NCI-H1105 (cell line): ENCODE data around the gene RETN.

ENCODE experiments used
- DNase-seq: peaks from one replicate; lab custom pipeline; 2025; lab: John Stamatoyannopoulos, UW

Gene RETN, protein sequence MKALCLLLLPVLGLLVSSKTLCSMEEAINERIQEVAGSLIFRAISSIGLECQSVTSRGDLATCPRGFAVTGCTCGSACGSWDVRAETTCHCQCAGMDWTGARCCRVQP

DNA sequence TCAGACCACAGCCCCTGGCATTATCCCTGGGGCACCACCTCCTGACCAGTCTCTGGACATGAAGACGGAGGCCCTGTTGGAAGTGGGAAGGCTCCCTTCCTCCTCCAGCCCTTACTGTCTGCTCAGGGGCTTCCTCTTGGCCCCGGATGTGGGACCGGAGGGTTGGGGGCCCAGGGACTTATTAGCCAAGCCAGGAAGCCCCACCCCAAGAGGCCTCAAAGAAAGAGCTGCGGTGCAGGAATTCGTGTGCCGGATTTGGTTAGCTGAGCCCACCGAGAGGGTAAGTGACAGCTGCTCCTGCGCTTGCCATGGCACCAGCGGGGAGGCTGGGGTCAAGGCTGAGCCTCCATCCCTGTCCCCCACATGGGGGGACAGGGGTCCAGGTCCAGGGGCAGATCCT, at the start of gene RETN:
Gene RETN (plus strand): TSS at position 208 of the 400 bp plus-strand sequence. CDS start 278 bp downstream, outside the sequence.
- no peak for DNase-seq

DNA sequence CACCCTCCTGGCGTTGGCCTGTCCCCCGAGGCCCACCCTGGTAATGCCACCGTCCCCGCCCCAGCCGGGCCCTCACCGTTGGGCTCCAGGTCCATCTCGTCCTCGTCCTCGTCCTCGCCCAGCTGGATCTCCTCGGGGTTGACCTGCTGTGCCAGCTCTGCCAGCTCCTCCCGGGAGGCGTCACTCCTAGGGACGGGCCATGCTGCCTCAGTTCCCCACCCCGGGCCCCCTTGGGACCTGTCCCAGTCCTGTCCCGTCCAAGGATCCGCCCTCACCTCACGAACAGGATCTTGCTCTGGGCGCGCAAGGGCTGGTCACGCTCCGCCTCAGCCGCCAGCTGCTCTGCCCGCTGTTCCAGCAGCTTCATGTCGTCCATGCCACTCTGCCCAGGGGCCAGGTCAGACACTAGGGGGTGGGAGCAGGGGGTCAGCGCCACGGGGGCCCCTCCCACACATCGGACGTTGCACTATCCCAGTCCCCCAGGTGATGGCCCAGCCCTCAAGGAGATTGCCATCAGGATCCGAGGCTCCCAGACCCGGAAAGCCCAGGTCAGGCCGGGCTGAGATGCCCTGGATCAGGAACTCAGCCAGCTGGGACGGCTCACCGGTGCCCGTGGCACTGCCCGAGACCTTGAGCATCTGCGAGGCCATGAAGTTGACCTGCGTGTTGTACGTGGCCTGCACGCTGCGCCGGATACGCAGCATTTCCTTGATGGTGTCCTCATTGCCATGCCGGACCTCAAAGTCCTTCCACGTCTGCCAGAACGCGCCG, 49.0 kb upstream of the RETN start:
- DNase-seq = no peak

DNA sequence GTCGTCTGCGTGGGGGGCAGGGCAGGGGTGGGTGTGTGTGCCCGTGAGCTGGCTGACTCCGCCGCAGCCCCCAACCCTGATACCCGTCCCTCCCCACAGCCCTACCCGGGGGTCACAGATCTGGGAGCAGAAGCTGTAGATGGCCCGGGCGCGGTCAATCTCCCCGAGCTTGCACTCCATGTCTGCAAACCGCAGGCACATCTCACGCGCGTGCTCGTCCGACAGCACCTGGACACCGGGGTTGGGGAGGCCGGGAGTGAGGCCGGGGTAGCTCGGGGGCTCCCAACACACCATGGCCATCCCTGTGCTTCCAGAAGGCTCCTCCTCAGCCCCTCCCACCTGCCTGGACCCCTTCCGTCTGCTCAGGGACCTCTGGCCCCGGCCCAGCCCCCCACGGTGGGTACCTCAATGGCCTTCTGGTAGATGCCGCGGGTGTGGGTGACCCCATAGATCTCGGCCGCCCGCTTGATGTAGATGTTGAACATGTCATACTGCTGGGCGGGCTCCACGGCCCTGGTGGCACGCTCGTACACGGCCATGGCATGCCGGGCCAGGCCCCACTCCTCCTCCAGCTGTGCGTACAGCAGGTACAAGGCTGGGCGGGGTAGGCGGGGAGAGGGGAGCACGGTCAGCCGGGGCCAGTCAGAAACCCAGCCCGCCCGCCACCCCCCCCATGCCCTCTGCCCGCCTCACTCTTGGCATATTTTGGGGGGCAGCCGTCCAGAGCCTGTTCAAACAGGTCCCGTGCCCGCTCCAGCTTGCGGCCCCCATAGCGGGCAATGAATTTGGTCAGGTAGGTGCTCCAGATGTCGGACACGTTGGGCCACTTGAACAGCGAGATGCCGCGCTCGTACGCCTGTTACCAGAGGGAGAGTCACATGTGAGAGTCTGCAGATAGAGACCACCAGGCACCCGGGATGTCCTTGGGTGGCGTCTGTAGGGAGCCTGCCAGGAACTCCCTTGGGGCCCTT, 48.1 kb upstream of the RETN start:
- DNase-seq = no peak

DNA sequence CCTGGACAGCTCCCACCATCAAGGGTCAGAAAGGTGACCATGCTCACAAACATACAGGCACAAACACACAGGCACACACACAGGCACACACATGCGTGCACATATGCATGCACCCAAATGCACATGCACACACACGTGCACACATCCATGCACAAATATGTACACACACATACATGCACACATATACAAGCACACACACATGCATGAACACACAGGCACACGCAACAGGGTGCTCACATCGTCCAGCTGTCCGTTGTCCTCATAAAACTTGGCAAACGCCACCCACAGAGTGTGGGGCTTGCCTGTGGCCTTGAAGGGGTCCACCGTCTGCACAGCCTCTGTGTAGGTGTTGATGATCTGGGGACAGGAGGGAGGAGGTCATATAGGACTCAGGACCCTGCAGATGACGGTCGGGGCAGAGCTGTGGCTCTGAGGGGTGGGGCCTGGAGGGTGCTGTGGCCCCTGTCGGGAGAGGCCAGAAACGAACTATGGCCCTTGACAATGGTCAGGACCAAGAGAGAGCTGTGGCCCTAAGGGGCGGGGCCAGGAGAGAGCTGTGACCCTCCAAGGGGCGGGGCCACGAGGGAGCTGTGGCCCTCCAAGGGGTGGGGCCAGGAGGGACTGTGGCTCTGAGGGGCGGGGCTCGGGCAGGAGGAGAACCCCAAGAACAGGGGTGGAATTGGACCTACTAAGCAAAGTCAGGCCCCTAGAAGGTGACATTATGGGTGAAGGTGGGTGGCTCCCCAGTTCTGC, 45.7 kb upstream of the RETN start:
- no peak for DNase-seq

DNA sequence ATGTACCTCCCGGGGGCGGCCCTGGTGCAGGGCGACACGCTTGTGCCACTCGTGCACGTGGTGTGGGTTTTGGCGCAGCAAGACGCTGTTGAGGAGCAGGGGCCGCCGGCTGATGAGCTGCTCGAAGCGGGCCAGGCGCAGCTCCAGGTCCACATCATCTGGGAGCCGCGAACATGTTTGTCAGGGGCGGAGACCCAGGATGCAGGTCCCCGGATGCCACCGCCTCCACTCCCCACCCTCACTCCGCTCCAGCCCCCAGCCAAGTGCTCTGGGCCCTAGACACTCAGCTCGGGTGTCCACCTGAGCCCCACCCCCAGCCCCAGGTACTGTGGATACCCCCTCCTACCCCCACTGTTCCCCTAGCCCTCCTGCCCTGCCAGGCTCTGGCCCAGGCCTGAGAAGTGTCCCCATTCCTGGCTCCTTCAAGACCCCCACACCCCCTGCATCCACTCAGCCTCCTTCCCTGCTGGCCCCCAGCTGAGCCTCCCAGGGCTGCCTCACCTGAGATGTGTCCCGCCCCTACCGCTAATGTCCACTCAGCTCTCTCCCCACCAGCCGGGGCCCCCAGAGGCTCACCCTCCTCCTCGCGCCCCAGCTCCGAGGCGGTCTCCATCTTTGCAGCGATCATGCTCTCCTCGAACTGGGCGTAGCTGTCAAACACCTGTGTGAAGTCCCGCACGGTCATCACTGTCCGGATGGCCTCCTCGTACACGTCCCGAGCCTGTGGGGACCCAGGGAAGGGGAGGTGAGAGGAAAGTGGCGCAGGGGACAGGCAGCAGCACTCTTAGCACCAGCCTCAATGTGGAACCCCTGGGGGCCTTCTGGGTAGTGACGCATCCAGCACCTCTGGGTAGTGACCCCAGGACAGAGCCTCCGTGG, 44.9 kb upstream of the RETN start:
- DNase-seq = no peak

DNA sequence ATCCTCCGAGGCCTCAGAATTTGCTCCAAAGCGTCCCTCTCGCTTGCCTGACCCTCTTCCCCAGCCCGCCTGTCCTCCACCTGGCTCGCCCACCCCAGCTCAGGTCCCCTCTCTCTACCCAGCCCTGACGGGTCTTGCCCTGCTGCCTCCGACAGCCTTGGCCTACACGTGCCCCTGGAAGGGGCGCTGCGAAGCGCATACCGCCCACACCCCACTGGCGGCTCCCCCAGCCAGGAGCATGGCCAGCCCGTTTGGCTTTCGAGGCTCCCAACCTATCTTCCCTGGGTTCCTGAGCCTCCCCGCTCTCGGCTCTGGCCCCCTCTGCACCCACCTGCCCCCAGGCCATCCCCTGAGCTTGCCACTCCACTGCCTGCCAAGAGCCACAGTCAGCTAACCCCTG, 44.0 kb upstream of the RETN start:
- no peak for DNase-seq

DNA sequence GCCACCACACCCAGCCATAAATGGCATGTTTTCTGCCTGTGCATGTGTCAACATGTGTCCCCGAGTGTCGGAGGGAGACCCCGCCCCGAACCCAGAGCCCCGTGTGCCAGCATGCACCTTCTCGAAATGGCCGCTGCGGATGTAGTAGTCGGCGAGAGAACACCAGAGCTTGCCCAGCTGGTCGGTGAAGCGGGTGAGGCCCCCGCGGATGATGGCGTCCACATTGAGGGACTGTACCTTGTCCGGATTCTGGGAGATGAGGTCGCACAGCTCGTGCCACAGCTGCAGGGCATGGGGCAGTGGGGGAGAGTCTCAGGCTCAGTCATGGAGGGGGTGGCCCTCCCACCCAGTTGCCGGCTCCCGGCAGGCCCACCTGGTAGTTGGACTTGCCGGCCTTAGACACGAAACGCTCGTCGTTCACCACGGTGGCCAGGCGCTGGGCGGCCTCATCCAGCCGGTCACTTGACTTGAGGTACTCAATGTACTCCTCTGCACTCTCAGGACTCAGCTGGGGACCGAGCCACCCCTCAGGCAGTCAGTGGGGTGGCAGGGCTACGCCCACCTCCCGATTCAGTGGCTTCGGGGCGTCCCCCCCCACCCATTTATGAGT, 43.0 kb upstream of the RETN start:
- no peak for DNase-seq

DNA sequence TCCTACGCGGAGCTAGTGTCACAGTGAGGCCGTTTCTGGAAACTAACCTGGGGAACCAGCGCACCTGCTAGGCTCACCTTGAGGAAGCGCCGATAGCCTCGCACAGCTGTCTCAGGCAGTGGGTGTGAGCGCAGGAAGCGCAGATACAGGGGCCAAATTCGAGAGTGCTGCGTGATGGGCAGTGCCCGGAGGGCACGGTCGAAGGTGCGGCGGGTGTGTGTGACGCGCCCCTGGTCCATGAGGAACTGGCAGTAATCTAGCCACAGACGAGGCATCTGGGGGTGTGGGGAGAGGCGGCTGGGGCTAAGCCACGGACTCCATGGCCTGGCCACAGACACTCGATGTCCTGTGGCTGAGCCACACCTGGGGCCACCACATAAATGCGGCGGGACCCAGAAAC, 41.7 kb upstream of the RETN start:
- no peak for DNase-seq

DNA sequence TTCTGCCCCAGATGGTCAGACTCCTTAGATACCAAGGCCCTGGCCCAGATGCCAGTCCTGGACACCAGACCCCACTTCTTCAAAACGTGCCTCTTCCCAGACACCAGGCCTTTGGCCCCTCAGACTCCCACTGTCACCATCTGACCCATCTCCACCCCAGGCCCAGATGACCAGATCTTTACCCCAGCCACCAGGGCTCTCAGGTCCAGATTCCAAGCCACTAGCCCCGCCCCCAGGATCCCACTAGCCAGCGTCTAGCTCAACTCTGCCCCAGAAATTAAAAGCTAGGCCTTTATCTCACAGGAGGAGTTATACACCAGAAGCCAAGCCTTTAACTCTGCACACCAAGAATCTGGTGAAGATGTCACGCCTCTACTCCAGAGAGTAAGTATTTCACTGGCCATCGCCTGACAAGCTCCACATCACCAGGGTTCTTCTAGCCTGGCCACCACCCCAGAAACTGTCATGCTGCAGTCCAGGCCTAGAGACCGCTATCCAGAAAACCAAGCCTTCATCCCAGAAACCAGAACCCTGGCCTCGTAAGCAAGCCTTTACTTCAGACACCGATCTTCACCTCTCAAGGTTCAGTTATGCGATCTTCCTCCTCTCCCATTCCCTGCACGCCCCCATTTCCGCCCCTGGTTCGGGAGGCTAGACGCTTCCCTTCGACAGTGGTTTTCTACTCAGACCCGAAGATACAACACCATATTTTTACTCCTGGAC, 40.1 kb upstream of the RETN start:
- DNase-seq = no peak

DNA sequence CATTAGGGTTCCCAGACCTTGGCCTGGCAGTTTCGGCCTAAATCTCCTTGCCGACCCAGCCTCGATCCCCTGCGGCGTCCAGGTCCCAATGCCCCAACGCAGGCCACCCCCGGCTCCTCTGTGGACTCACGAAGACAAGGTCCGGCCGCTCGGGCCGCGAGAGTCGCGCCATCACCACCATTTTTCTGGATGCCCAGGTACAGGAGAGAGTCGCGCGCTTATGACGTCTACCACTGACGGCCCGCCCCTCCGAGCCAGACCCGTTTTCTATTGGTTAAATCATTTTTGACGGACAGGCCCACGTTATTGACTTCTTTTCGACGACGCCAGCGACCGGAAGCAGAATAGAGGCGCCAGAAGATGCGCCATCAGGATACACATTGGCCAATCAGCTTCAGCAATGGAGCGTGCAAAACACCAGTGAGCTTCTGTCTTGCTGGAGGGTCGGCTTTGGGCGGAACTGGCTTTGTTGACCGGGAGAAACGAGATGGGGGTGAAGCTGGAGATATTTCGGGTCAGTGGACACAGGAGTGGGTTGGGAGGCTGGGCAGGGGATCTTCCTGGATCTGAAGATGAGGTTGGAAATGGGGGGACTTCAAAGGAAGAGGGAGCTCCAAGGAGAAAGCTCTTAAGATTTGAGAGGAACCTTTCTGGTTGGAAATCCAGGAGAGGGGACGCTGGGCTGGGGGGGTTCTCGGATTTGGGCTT, 39.3 kb upstream of the RETN start, which contains the start of the genes PET100 and XAB2:
Gene PET100 (plus strand): TSS at position 447 of the 708 bp plus-strand sequence. CDS start 41 bp downstream, at position 488.
Gene XAB2 (minus strand): TSS at position 199 of the 708 bp plus-strand sequence. CDS start 18 bp downstream, at position 181.
- peak; percentile 97 for DNase-seq

DNA sequence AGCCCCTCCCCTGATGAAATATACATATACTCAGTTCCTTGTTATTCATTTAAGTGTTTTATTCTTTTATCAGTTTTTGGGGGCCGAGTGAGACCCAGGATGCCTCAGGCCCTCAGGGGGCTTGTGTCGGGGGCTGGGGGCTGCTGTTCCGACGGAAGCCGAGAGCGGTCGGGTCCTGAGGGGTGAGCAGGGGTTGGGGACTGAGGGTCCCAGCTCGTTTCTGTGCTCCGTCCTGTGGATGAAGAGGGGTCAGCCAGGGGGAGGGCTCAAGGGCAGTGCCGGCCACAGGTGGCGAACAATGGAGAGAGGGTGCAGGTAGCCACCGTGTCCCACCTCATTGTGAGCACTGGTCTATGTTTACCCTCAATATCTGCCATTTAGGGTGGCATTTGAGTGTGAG, 37.3 kb upstream of the RETN start:
- no peak for DNase-seq

DNA sequence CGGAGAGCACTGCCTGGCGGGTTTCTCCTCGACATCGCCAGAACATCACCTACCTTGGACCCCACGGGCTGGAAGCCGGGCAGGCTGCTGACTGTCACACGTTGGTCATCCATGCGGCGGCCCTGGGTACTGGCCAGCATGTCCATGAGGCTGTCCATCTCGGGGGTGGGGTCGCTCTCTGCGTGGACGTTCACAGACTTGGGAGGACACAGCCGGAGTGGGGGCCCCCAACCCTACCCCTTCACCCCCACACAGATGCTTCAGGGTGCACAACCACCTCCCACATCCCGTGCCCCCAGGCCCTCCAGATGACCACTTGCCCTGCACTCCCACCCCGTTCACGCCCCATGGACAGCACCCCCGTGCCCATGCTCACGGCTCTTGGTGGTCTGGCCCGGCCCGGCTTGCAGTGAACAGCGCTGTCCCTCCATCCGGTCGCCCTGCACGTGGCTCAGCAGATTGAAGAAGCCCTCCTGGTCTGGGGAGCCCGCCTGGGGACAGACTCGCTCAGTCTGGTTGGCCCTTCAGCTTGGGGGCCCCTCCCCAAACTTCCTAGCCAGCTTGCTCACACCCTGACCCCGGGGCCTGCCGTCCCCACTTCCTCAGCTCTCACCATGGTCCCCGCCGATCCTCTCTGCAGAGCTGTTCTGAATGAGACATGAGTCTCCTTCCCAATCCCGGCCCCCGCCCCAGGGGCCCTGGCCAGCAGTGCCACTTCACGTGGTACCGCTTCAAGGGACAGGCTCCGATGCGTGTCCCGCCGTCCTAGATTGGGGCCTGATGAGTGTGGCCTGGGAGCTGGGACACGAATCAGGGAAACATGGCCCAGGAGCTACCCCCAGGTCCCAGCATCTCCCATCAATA, 36.3 kb upstream of the RETN start:
- DNase-seq = no peak

DNA sequence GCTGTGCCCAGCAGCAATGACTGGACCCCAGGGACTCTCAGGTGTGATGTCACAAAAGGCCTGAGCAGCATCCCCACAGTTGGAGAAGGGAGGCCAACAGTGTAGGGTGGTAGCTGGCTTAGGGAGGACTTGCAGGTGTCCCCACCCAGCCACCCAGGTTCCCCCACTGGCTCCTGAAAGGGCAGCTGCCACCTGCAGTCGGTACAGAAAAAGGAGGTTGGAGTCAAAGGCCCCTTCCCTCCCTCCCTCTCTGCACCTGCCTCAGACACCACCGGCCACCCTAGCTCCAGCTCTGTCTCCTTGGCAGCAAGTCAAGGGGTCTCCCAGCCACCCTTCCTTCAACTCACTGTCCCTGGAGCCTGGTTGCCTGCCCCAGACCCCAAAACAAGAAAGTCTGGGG, 35.2 kb upstream of the RETN start, which contains the start of gene PCP2:
Gene PCP2 (minus strand): TSS at position 22 of the 400 bp plus-strand sequence. CDS start 262 bp downstream, outside the sequence.
- no peak for DNase-seq

DNA sequence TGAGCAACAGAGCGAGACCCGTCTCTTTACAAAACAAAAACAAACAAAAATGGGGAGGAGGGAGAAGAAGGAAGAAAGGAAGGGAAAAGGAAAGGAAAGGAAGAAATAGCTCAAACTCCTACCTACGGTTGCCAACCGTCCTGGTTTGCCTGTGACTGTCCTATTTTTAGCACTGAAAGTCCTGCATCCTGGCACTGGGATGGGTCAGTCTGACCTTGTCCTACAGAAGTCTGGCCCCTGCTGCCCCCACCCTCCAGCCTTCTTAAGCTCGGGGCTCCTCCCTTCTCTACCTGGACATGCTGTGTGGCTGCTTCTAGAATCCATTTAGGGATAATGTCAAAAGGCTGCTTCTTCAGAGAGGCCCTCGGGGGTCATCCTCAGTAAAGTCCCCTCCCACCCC, 33.2 kb upstream of the RETN start:
- DNase-seq = no peak

DNA sequence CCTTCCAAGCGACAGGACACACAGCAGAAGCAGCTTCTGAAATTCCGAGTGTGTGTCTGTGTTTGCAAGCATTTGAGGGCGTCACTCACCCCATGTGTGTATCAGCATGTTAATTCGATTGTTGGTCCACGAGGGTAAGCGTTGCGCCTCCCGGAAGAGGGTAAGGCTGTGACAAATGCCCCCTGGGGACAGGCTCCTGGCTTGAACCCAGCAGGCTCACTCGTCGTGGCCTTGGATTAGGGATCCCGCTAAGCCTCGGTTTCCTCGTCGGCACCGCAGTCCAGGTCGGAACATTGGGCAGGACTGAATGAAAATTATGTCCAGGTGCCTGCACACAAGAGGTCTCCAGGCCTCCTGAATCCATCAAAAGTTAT, 32.5 kb upstream of the RETN start:
- DNase-seq = no peak

DNA sequence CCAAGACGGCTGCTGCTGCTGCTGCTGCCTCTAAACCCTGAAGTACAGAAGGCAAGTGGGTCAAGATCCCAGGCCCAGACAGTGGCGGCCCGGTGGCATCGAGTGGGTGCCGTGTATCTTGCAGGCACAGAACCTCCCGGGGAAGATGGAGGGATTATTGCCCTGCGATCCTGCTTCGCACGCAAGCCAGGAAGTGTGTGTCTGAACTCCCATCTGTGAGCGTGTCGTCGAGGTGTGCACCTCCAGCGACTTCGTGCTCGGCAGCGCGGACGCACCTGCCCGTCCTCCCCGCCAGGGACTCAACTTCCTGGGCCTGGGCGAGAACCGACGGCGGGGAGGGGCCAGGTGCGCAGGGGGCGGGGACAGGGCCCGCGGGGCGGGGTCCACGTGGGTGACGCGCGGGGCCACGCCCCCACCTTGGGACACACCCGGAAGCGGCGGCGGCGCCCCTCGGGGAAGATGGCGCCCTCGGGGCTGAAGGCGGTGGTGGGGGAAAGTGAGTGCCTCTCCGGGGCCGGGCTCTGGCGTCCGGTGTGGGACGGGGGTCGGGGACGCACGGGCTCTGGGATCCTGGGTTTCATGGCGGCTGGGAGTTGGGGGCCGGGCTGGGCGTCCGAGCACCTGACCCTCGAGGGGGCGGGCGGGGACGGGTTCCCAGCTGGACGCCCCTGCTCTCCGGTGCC, 32.0 kb upstream of the RETN start, which contains the start of gene STXBP2:
Gene STXBP2 (plus strand): TSS at position 420 of the 683 bp plus-strand sequence. CDS start 40 bp downstream, at position 460.
- DNase-seq = peak; percentile 79
